OCI-LY3 (cell line): Measurements from ENCODE around the gene TSHR.

Experiments used
- EZH2phosphoT487 ChIP-seq: fragments of 200-600 bp; shearing (Covaris generic); IDR thresholded peaks from 2 replicates; pipeline ENCODE4 v1.6.1; 2018; ENCODE audit warnings: antibody characterized with exemption, mixed run types, low read depth
- TF ChIP-seq, protein P1 (sequence below): fragments of 200-600, 300-600 bp; sonication (generic); IDR thresholded peaks from 2 replicates; pipeline ENCODE4 v1.5.1; 2014; ENCODE audit warnings: antibody characterized with exemption, low read length, low read depth

DNA sequence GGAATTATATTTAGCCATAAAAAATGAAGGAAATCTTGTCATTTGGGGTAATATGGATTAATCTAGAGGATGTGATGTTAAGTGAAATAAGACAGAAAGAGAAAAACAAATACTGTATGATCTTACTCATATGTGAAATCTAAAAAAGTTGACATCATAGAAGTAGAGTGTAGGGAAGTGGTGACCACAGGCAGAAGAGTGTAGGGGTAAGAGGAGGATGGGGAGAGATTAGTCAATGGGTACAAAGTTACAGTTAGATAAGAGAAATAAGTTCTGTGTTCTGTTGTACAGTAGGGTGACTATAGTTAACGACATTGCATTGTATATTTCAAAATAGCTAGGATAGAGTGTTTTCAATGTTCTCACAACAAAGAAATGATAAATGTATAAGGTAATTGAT lies 87.0 kb downstream of the TSHR start:
- TF ChIP-seq, protein P1, sequence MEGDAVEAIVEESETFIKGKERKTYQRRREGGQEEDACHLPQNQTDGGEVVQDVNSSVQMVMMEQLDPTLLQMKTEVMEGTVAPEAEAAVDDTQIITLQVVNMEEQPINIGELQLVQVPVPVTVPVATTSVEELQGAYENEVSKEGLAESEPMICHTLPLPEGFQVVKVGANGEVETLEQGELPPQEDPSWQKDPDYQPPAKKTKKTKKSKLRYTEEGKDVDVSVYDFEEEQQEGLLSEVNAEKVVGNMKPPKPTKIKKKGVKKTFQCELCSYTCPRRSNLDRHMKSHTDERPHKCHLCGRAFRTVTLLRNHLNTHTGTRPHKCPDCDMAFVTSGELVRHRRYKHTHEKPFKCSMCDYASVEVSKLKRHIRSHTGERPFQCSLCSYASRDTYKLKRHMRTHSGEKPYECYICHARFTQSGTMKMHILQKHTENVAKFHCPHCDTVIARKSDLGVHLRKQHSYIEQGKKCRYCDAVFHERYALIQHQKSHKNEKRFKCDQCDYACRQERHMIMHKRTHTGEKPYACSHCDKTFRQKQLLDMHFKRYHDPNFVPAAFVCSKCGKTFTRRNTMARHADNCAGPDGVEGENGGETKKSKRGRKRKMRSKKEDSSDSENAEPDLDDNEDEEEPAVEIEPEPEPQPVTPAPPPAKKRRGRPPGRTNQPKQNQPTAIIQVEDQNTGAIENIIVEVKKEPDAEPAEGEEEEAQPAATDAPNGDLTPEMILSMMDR, result no peak
- no peak for TF ChIP-seq EZH2phosphoT487
